SK-N-SH treated with all-trans-retinoic acid at 6 μM for 48 hours (cell line): ENCODE measurements around the gene CETN2.

ENCODE experiments used
- ATAC-seq: fragments of 200-7000 bp; cut with Tn5 transposase; 3 replicates; pipeline ENCODE4 v1.9.1; 2020; ENCODE audit warnings: mild to moderate bottlenecking, moderate library complexity
- ARNTL ChIP-seq: fragments of 450-650 bp; formaldehyde crosslinking; IDR thresholded peaks from 2 replicates; pipeline ENCODE4 v1.5.0; 2020; ENCODE audit warnings: low read depth, mild to moderate bottlenecking, moderate library complexity, borderline replicate concordance
- BACH2 ChIP-seq: fragments of 250-450 bp; sonication (Bioruptor Pico); IDR thresholded peaks from 2 replicates; pipeline ENCODE4 v1.9.0; 2021; ENCODE audit warnings: mild to moderate bottlenecking, borderline replicate concordance
- CREB5 ChIP-seq: fragments of 250-450 bp; sonication (Bioruptor Pico); IDR thresholded peaks from 2 replicates; pipeline ENCODE4 v1.5.1; 2020; ENCODE audit warnings: low read depth, mild to moderate bottlenecking, moderate library complexity
- CSDC2 ChIP-seq: fragments of 250-450 bp; sonication (Bioruptor Pico); IDR thresholded peaks from 2 replicates; pipeline ENCODE4 v1.5.0; 2020; ENCODE audit warnings: mild to moderate bottlenecking, moderate library complexity
- ESRRG ChIP-seq: fragments of 250-450 bp; sonication (Bioruptor Pico); IDR thresholded peaks from 2 replicates; pipeline ENCODE4 v1.6.1; 2021; ENCODE audit warnings: mild to moderate bottlenecking
- GLIS3 ChIP-seq: fragments of 250-450 bp; sonication (Bioruptor Pico); IDR thresholded peaks from 2 replicates; pipeline ENCODE4 v1.5.0; 2020; ENCODE audit warnings: mild to moderate bottlenecking, moderate library complexity
- ISL1 ChIP-seq: fragments of 250-450 bp; sonication (Bioruptor Pico); IDR thresholded peaks from 2 replicates; pipeline ENCODE4 v2.1.2; 2022; ENCODE audit warnings: mild to moderate bottlenecking, moderate library complexity
- POU6F1 ChIP-seq: fragments of 250-450 bp; sonication (Bioruptor Pico); IDR thresholded peaks from 2 replicates; pipeline ENCODE4 v1.8.0; 2021; ENCODE audit warnings: low read depth, mild to moderate bottlenecking, moderate library complexity, borderline replicate concordance
- PPARA ChIP-seq: fragments of 250-450 bp; sonication (Bioruptor Pico); IDR thresholded peaks from 2 replicates; pipeline ENCODE4 v1.5.0; 2020; ENCODE audit warnings: mild to moderate bottlenecking, borderline replicate concordance
- RARB ChIP-seq: fragments of 250-450 bp; sonication (Bioruptor Pico); IDR thresholded peaks from 2 replicates; pipeline ENCODE4 v1.8.0; 2021; ENCODE audit warnings: mild to moderate bottlenecking, moderate library complexity
- SNAI2 ChIP-seq: fragments of 250-450 bp; sonication (Bioruptor Pico); IDR thresholded peaks from 2 replicates; pipeline ENCODE4 v1.5.0; 2020; ENCODE audit warnings: mild to moderate bottlenecking, moderate library complexity
- TCF4 ChIP-seq: fragments of 250-450 bp; sonication (Bioruptor Pico); IDR thresholded peaks from 2 replicates; pipeline ENCODE4 v1.8.0; 2021; ENCODE audit warnings: mild to moderate bottlenecking, moderate library complexity, borderline replicate concordance
- TOX ChIP-seq: fragments of 250-450 bp; sonication (Bioruptor Pico); IDR thresholded peaks from 2 replicates; pipeline ENCODE4 v1.8.0; 2021; ENCODE audit warnings: mild to moderate bottlenecking, moderate library complexity, borderline replicate concordance
- TSHZ2 ChIP-seq: fragments of 250-450 bp; sonication (Bioruptor Pico); IDR thresholded peaks from 2 replicates; pipeline ENCODE4 v1.5.0; 2020; ENCODE audit warnings: mild to moderate bottlenecking, moderate library complexity
- ZC3H10 ChIP-seq: fragments of 250-450 bp; sonication (Bioruptor Pico); IDR thresholded peaks from 2 replicates; pipeline ENCODE4 v1.5.1; 2021; ENCODE audit warnings: mild to moderate bottlenecking, moderate library complexity
- ZFP3 ChIP-seq: fragments of 250-450 bp; sonication (Bioruptor Pico); IDR thresholded peaks from 2 replicates; pipeline ENCODE4 v1.5.0; 2020; ENCODE audit warnings: mild to moderate bottlenecking, moderate library complexity
- ZFP30 ChIP-seq: fragments of 450-650 bp; formaldehyde crosslinking; IDR thresholded peaks from 2 replicates; pipeline ENCODE4 v1.5.0; 2022; ENCODE audit warnings: mild to moderate bottlenecking, moderate library complexity
- ZNF565 ChIP-seq: fragments of 450-650 bp; formaldehyde crosslinking; conservative IDR thresholded peaks from 2 replicates; pipeline ENCODE4 v1.5.0; 2020; ENCODE audit warnings: low read depth, mild to moderate bottlenecking, moderate library complexity
- ZNF8 ChIP-seq: fragments of 450-650 bp; formaldehyde crosslinking; IDR thresholded peaks from 2 replicates; pipeline ENCODE4 v1.5.0; 2020; ENCODE audit warnings: mild to moderate bottlenecking, moderate library complexity
- TF ChIP-seq, protein P1 (sequence below): fragments of 250-450 bp; sonication (Bioruptor Pico); IDR thresholded peaks from 2 replicates; pipeline ENCODE4 v1.8.0; 2020; ENCODE audit warnings: mild to moderate bottlenecking, moderate library complexity, borderline replicate concordance
- TF ChIP-seq, protein P2 (sequence below): fragments of 250-450 bp; sonication (Bioruptor Pico); IDR thresholded peaks from 2 replicates; pipeline ENCODE4 v1.5.1; 2021; ENCODE audit warnings: mild to moderate bottlenecking, moderate library complexity

Gene CETN2

DNA sequence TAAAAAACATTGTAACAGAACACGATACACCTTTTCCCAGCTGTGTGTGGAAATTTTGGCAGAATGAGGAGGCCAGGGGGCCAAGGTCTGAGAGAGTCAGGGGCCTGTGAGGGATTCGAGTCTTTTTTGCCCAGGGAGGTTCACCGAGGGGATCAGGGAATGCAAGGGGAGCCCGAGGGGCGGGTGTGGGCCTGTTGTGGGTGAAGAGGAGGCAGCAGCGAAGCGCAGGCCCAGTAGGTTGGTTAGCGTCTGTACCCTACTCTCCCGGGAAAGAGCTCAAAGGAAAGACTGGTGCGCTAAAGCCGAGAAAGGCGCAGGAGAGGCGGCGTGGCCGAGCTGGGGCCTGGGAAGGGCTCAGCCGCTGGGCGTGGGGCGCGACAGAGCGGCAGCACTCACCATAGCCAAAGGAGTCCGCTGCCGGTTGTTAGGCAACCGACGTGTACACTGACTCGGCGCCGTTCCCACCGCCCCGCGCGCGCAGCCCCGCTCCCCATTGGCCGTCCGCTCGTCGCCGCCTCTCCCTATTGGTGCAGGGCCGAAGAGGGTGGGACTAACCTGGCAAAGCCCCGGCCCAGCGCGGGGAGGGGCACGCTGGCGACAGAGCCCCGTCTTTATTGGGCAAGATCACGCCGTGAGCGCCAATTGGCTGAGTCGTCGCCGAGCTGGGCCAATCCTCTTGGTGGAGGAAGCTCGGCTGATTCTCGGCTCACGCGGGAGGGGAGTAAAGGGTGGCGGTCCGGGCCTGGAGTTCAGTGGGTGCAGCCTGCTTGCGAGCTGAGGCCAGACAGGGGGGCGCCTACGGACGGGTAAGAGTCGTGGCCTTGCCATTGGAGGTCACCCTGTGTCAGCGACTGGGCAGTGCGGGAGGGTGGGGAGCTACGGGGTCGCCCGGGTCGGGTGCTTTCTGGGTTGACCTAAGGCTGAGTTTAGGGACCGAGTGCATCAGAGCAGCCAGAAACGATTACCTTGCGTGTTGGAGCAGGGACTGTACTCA, at the start of gene CETN2, which contains the start of gene NSDHL:
Gene CETN2, minus strand, starts transcription at position 446 of the 994 bp plus-strand sequence. Its CDS starts 47 bp downstream, at position 399.
Gene NSDHL, plus strand, starts transcription at position 752 of the 994 bp plus-strand sequence. CDS start 15,262 bp downstream, outside the sequence.
- TF ChIP-seq SNAI2 (no peak), BACH2 (no peak), PPARA (CRISPR knock-in tag) (no peak), TCF4 (no peak), ISL1 (no peak), TOX (CRISPR knock-in tag) (no peak), RARB (CRISPR knock-in tag) (no peak), ZNF8 (no peak), ZC3H10 (CRISPR knock-in tag) (no peak), ZFP30 (CRISPR knock-in tag) (no peak), CREB5 (no peak), ARNTL (CRISPR knock-in tag) (no peak), CSDC2 (CRISPR knock-in tag) (no peak), GLIS3 (CRISPR knock-in tag) (no peak), TSHZ2 (CRISPR knock-in tag) (no peak), POU6F1 (CRISPR knock-in tag) (no peak), ZNF565 (CRISPR knock-in tag) (no peak), ZFP3 (CRISPR knock-in tag) (no peak)
- TF ChIP-seq, protein P1, sequence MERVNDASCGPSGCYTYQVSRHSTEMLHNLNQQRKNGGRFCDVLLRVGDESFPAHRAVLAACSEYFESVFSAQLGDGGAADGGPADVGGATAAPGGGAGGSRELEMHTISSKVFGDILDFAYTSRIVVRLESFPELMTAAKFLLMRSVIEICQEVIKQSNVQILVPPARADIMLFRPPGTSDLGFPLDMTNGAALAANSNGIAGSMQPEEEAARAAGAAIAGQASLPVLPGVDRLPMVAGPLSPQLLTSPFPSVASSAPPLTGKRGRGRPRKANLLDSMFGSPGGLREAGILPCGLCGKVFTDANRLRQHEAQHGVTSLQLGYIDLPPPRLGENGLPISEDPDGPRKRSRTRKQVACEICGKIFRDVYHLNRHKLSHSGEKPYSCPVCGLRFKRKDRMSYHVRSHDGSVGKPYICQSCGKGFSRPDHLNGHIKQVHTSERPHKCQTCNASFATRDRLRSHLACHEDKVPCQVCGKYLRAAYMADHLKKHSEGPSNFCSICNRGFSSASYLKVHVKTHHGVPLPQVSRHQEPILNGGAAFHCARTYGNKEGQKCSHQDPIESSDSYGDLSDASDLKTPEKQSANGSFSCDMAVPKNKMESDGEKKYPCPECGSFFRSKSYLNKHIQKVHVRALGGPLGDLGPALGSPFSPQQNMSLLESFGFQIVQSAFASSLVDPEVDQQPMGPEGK (CRISPR knock-in tag) = no peak
- TF ChIP-seq, protein P2, sequence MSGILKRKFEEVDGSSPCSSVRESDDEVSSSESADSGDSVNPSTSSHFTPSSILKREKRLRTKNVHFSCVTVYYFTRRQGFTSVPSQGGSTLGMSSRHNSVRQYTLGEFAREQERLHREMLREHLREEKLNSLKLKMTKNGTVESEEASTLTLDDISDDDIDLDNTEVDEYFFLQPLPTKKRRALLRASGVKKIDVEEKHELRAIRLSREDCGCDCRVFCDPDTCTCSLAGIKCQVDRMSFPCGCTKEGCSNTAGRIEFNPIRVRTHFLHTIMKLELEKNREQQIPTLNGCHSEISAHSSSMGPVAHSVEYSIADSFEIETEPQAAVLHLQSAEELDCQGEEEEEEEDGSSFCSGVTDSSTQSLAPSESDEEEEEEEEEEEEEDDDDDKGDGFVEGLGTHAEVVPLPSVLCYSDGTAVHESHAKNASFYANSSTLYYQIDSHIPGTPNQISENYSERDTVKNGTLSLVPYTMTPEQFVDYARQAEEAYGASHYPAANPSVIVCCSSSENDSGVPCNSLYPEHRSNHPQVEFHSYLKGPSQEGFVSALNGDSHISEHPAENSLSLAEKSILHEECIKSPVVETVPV = no peak
- TF ChIP-seq, all 23 proteins: peak for 0
- peak; percentile 98 for ATAC-seq

GRCh38 chrX:152878976-152879755, 48.6 kb upstream of the CETN2 start:
- TF ChIP-seq GLIS3 (CRISPR knock-in tag) = no peak
- no peak for TF ChIP-seq PPARA (CRISPR knock-in tag)
- TF ChIP-seq, protein P2 = no peak
- TF ChIP-seq CSDC2 (CRISPR knock-in tag) = no peak
- TF ChIP-seq ARNTL (CRISPR knock-in tag) = no peak
- TF ChIP-seq ESRRG = no peak
- no peak for ATAC-seq
